GM12874 (cell line): Measurements from ENCODE around the gene SLX9.

Experiments
- CTCF ChIP-seq: IDR thresholded peaks from 2 replicates; pipeline ENCODE4 v1.5.1; 2011; ENCODE audit warnings: low read depth, mild to moderate bottlenecking, control low read depth, low read length, moderate library complexity; ENCODE audit not compliant: insufficient read depth

SLX9 gene

DNA sequence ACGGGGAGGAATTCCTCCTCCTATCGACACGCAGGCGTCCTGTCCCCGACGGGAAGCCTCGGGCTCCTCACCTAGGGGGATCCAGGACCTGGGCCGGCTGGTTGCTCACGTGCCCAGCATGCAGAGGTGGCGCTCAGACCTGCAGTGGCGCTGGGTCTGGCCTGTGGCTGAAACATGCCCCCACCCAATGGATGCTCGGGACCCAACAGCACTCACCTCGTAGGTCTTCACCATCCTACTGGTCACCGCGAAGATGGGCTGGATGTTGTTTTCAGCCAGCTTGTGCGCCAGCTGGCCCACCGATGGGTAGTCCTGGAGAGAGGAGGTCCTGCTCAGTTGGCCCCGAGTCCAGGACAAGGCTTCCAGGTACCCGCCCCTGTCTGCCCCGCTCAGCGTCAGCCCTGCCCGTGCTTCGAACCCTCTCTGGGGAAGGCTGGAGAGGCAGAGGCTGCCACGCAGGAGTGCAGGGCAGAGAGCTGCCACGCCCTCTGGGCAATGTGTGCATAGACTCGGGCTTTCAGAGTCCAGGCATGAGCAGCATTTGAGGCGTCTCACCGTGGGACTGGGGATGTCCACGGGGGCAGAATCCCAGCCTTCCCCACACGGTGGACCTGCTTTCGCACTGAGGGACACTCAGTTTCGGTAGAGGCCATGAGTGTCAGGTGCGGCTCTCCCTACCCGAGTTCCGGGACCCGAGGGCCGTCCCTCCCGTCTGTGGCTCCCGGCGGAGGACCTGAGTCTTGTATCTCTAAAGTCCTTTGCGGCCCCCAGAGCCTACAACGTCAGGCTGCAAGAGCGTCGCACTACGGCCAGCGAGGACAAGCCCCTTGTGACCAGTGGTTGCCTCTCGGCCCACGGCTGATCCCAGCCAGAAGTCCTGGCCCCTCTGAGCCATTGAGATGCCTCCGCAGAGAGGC lies 40.7 kb upstream of the SLX9 start:
- no peak for TF ChIP-seq CTCF

- no peak for TF ChIP-seq CTCF
These were observed 39.9 kb upstream of the SLX9 start for GRCh38 chr21:44899768-44900558.

DNA sequence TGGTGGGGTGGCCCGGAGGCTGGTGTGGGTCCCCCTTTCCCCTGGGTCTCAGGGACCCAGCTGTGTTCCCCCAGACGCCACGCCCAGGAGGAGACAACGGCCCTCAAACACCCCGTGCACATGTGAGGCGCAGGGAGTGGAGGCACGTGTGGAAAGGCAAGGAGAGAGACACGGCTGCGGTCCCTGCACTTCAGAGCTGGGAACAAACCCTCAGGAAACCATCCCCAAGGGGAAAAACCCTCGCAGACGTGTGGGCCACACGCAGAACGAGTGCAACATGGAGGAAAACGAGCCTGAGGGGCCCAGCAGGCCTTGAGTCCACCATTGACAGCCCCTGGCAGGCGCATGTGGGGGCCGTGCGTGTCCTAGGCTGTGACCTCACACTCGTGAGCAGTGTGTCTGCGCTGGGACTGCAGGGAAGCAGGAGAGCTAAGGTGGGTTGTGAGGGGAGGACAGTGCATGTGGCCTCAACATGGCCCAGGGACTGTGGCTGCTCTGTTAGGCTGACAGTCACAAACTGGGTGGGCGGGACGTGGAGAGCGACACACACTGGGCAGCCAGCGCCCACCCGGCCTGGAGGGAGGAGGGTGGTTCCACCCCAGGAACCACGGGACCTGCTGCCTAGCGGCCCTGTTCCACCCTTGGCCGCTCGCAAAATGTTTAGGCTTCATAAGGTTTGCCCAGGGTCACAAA lies 39.1 kb upstream of the SLX9 start:
- no peak for TF ChIP-seq CTCF

DNA sequence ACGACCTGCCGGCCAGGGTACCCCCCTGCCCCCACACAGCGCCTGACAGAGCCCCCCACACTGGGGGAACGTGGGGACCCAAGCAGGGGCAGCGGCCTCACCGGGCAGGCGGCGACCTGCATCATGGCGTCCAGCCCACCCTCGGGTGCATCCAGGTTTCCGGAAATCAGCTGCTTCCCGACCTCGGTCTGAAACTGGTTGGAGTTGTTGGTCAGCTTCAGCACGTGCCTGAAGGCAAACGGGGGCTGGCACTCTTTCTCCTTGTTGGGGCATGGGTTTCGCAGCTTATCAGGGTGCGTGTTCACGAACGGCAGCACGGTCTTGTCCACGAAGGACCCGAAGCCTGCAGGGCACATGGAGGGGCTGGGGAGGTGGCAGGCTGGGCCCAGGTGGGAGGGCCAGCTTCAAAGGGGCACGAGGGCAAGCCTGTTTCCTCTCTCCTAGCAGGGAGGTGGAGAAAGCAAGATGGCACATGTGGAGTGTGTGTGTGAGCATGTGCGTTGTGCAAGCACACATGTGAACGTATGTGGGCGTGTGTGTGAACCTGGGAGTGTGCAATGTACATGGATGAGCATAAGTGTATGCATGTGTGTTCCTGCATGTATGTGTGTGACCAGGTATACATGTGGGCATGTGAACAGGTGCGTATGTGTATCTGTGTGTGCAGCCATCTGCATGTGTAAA lies 38.3 kb upstream of the SLX9 start:
- no peak for TF ChIP-seq CTCF

- TF ChIP-seq CTCF = no peak
These were observed 37.4 kb upstream of the SLX9 start for GRCh38 chr21:44902268-44903049.

GRCh38 chr21:44903050-44903685 lies 36.7 kb upstream of the SLX9 start:
- no peak for TF ChIP-seq CTCF
